Motor neuron (in vitro differentiated cells): ENCODE results near the gene FADS6. TPM values are rescaled to one million over a fixed set of nuclear protein-coding genes. Genes with fewer than 3 reads are reported as not detected.

Experiments
- ATAC-seq, 8 experiments: fragments of 200-7000 bp; cut with Tn5 transposase; replicated peaks in 6 of 8; 2 replicates each; pipeline ENCODE4 v1.8.0; 2021; ENCODE audit warnings: mild to moderate bottlenecking in 8 of 8, moderate library complexity in 8 of 8
- H3K27ac ChIP-seq, 2 donors: fragments of 250-450 bp; sonication (Bioruptor Pico); 2 replicates each; pipeline ENCODE4 v1.9.0; 2021; ENCODE audit warnings: antibody characterized with exemption in 2 of 2, mild to moderate bottlenecking in 2 of 2, moderate library complexity in 1 of 2
- H3K4me1 ChIP-seq, 2 donors: fragments of 250-450 bp; sonication (Bioruptor Pico); replicated peaks in 1 of 2; 2 replicates each; pipeline ENCODE4 v1.6.1; 2021; ENCODE audit warnings: antibody characterized with exemption in 2 of 2, mild to moderate bottlenecking in 2 of 2, moderate library complexity in 1 of 2
- H3K4me3 ChIP-seq, 5 donors: fragments of 250-450 bp; sonication (Bioruptor Pico); 2 replicates each; pipeline ENCODE4 v1.9.0; 2021; ENCODE audit warnings: antibody characterized with exemption in 5 of 5, mild to moderate bottlenecking in 5 of 5, moderate library complexity in 4 of 5
- WGBS, 10 experiments: fragments of 450-650 bp; shearing (Covaris generic); methylation state at CpG; one replicate each; pipeline ENCODE4 v1.0.0; 2022; 5-methylcytosine and 5-hydroxymethylcytosine counted together
- in situ Hi-C, 9 experiments: fragments of 400-800 bp; cut with MboI; loops; one replicate each; pipeline ENCODE4 v1.15.0; 2021; ENCODE audit warnings: low sequenced_read_pairs in 9 of 9, low pct_unique_long_range_greater_than_20kb in 2 of 9; ENCODE audit not compliant: unreplicated experiment in 9 of 9
- total RNA-seq, 8 experiments: library from RNA; unstranded; fragments of 300-600 nt; gene quantifications; 2 replicates each; pipeline versions ENCODE4 v1.2.3 to v1.2.4, GENCODE V29; 2022

The FADS6 gene
- total RNA-seq, 8 experiments from 2014 or later, result 0.11 to 0.85 (median 0.25) TPM; not detected in 2

DNA sequence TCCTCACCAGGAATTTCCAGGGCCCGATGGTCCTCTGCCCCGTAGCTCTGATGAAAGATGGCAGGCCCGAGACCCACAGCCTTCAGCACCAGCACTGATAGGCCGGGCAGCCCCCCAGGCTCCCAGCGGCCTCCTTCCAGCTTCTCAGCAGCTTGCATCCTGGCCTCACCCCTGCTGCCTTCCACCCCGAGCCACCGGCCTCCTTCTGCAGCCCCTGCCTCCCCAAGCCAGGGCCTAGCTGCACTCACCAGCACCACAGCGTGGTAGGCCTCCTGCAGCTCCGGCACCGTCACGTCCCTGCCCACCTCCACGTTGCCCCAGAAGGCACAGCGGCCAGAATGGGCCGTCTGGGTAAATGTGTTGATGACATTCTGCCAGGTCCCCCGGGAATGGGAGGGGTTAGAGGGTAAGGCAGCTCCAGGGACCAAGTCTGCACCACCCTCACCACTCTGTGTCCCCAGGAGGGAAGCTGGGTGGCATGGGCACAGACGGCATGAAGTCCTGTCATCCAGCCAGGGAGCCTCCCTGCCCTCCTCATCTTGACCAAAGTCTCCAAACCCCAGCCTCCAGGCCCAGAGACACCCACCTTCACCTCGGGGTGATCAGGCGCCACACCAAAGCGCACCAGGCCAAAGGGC, 27.1 kb downstream of the FADS6 start:
- peaks cover 7 to 10% of the 10 kb centered on the region in 2 donors for H3K4me1 ChIP-seq
- no peak overlapping the region for H3K27ac ChIP-seq
- WGBS, 10 experiments, result 78 to 80% methylated on average over 3 to 7 of the region's 19 CpGs; no CpG with 5 or more reads in 8 of the 10 experiments
- in situ Hi-C loops, result loop anchor here in 3 of 9 experiments (10.0 to 25.0 kb wide), 2 partner anchors 72 to 104 kb away; no protein-coding TSS in a partner anchor
- no peak overlapping the region for H3K4me3 ChIP-seq
- ATAC-seq, result no peak

DNA sequence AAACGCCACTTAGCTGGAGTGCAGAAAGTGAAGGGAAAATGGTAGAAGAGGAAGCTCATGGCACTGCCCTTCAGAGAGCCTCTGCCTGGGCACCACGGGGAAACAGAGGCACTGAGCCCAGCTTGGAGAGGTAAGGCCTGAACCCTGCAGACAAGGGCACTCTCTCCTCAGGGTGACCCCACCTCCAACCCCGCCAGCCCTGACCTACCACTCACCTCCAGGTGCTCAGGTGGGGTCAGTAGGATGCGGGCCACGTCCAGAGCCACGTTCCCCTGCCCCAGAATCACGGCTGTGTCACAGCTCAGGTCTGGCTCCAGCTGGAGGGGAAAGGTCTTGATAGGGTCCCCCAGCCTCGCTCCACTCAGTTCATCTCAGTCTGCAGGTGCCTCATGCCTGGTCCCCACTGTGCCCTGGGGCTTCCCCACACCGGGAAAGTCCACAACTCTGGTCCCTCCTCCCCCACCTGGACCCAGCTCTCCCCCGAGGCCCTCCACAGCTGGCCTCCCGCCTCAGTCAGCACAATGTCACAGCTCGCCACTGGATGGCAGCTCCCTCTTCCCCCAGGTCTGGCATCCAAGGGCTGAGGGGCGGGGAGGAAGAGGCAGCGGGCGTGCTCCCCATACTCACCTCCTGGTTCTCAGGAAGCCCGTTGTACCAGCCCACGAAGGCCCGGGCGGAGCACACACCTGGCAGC, 27.8 kb downstream of the FADS6 start:
- peak in 1 of 8 experiments; percentile 3 for ATAC-seq
- 0 to 100% (median 67%) methylated on average over 1 to 4 of the region's 19 CpGs; no CpG with 5 or more reads in 3 of the 10 experiments for WGBS, 10 experiments
- no peak overlapping the region for H3K4me3 ChIP-seq
- H3K27ac ChIP-seq, result no peak overlapping the region
- peaks cover 7 to 16% of the 10 kb centered on the region in 2 donors for H3K4me1 ChIP-seq
- in situ Hi-C loops, result loop anchor here in 3 of 9 experiments (10.0 to 25.0 kb wide), 2 partner anchors 71 to 103 kb away; no protein-coding TSS in a partner anchor

DNA sequence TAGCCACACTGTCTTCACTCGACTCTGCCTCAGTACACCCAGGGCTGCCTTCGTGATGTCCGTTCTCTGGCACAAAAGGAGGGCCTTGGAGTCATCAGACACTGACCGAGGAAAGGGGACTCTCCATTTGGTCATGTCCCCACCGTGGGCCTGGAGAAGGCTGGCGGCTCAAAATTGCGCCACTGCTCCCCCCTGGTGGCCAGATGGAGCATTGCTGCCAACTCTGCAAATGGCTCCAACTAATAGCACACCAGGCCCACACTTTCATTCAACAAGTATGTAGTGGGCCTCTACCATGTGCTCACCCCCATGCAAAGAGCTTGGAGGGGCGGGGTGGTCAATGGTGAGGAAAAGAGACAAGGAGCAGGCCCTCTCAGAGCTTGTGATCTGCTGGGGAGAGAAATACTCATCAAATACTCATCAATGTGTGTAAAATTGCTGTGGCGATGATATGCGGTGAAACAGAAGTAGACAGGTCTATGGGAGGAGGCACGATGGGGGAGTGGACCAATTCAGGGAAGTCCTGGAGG, 28.5 kb downstream of the FADS6 start:
- in situ Hi-C loops, result loop anchor here in 4 of 9 experiments (5.0 to 25.0 kb wide), 3 partner anchors 70 to 103 kb away; no protein-coding TSS in a partner anchor
- 0 to 63% (median 45%) methylated on average over 1 to 4 of the region's 11 CpGs; no CpG with 5 or more reads in 2 of the 10 experiments for WGBS, 10 experiments
- no peak overlapping the region for H3K27ac ChIP-seq
- peaks cover 7 to 20% of the 10 kb centered on the region in 2 donors for H3K4me1 ChIP-seq
- ATAC-seq, result peak; percentile 50 to 73 (median 61)
- H3K4me3 ChIP-seq, result no peak overlapping the region

DNA sequence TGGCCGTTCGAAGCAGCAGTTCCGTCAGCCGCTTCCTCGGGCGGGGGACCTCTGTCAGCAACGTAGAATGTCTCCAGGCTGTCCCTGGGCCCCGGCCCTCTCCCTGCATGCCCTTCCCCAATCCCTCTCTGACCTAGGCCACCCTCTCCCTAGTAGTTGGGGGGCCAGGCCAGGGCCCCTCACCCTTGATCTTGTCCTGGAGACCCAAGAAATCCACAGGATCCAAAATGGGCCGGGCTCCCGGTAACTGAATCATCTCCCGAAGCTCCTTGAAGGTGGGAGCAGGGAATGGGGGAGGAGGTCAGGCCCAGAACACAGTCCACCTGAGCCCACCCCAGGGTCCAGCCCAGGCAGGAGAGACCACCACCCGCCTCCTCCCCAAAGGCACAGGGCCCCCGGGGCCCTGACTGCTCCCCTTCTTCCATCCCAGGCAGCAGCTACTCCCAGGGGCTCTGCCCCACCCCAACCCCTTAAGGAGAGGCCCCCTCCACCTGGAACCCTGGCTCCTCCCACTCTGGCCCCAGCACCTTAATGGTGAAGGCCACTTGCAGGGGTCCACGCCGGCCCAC, 29.1 kb downstream of the FADS6 start:
- no peak overlapping the region for H3K27ac ChIP-seq
- 40 to 100% (median 95%) methylated on average over 1 to 2 of the region's 15 CpGs; no CpG with 5 or more reads in 6 of the 10 experiments for WGBS, 10 experiments
- in situ Hi-C loops, result loop anchor here in 4 of 9 experiments (5.0 to 25.0 kb wide), 3 partner anchors 70 to 102 kb away; no protein-coding TSS in a partner anchor
- ATAC-seq, result peak in 1 of 8 experiments; percentile 4
- no peak overlapping the region for H3K4me3 ChIP-seq
- H3K4me1 ChIP-seq, result peaks cover 7 to 23% of the 10 kb centered on the region in 2 donors

DNA sequence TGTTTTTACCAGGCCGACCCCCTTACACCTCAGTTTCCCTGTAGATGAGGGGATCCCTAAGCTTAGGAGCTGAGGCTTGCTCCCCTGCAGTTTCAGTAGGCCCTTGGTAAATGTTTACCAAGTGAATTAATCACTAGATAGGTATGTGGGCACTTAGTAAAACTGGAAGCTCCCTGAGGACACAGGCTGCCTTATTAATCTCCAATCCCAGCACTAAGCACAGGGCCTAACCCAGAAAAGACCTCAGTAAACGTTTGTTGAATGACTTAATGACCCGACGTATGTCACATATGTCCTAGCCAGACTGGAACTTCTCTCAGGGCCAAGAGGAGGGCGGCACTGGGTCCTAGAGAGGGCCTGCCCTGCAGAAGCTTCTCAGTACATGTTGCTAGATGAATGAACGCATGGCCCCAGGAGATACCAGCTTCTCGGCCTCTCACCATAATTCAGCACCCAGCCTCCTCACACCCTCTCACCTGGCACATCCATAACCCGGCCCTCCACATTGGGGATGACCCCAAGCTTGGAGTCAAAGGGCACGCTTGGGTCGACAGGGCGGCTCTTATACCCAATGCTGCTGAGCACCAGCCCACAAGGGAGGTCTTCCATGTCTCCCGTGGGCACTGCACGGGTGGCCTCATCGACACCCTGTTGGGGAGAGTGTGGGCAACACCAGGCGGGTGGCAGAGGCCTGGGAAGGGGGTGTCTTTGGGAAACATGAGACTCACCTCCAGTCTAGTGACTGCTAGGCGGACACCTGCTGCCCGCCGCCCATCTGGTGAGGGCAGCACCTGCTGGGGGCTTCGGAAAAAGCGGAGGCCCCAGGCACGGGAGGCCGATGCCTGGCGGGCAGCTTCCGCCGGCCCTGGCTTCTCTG, 29.8 kb downstream of the FADS6 start:
- peaks cover 7 to 25% of the 10 kb centered on the region in 2 donors for H3K4me1 ChIP-seq
- H3K4me3 ChIP-seq, result no peak overlapping the region
- WGBS, 10 experiments, result 71 to 100% (median 86%) methylated on average over 1 to 16 of the region's 25 CpGs; no CpG with 5 or more reads in 4 of the 10 experiments
- no peak for ATAC-seq
- H3K27ac ChIP-seq, result no peak overlapping the region
- in situ Hi-C loops, result loop anchor here in 4 of 9 experiments (5.0 to 25.0 kb wide), 3 partner anchors 69 to 101 kb away; no protein-coding TSS in a partner anchor

DNA sequence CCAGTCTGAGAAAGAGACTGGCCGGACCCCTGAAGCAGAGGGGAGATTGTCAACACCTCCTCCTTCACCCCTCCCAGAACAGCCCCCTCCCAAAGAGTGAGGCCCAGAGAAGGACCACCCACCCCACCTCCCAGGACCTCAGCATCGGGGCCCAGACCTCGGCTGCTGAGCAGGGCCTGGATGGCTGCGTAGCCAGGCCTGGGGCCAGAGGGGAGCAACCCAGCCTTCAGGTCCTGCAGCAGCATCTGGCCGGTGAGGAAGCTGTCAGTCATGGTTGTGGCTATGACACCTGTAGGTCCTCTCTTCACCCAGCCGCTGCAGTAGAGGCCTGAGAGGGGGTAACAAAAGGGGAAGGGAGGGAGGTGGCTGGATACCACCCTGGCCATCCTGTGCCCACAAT, 30.5 kb downstream of the FADS6 start:
- peaks cover 7 to 25% of the 10 kb centered on the region in 2 donors for H3K4me1 ChIP-seq
- in situ Hi-C loops, result loop anchor here in 4 of 9 experiments (5.0 to 25.0 kb wide), 3 partner anchors 68 to 101 kb away; no protein-coding TSS in a partner anchor
- whole genome bisulfite sequencing, 10 experiments, result 100% methylated on average over 1 to 2 of the region's 6 CpGs; no CpG with 5 or more reads in 8 of the 10 experiments
- no peak for ATAC-seq
- no peak overlapping the region for H3K27ac ChIP-seq
- H3K4me3 ChIP-seq, result no peak overlapping the region

DNA sequence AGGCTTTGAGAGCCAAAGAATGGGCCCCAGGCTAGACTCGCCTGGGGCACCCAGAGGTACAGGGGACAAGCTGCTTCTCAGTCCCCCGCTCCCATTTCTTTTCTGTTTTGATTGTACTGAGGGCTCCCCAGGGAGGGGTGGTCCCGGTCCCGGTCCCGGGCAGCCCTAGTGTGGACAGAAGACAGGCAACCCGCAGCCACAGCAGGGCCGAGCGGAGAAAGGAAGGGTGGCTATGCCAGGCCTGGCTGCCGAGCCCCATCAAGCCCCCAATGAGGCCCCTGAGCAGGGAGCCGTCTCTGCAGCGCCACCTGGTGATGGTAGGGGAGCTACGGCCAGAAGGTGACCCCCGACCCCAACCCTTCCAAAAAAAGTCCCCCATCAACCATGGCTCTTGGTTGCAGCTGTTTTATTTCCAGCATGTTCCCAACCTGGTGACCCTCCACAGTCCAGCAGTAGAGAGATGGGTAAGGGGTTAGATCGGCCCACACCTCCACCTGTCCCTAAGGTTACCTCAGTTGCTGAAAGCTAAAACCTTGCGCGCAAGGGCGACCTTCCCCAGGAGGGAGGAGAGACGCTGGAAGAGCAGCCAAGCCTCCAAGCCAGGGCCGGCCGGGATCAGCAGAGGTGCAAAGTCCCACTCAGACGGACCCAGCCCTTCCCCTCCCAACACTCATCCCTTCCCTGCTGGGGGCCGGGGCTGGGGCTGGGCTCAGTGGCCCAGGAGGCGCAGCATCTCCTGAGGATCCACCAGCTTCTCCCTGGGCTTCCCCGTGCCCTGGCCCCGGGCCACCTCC, 31.1 kb downstream of the FADS6 start:
- H3K27ac ChIP-seq, result no peak overlapping the region
- in situ Hi-C loops, result loop anchor here in 4 of 9 experiments (5.0 to 25.0 kb wide), 3 partner anchors 68 to 100 kb away; no protein-coding TSS in a partner anchor
- peaks cover 7 to 25% of the 10 kb centered on the region in 2 donors for H3K4me1 ChIP-seq
- 11 to 80% (median 51%) methylated on average over 1 to 6 of the region's 25 CpGs; no CpG with 5 or more reads in 7 of the 10 experiments for WGBS, 10 experiments
- peak; percentile 19 to 56 (median 28) for ATAC-seq
- H3K4me3 ChIP-seq, result no peak overlapping the region

DNA sequence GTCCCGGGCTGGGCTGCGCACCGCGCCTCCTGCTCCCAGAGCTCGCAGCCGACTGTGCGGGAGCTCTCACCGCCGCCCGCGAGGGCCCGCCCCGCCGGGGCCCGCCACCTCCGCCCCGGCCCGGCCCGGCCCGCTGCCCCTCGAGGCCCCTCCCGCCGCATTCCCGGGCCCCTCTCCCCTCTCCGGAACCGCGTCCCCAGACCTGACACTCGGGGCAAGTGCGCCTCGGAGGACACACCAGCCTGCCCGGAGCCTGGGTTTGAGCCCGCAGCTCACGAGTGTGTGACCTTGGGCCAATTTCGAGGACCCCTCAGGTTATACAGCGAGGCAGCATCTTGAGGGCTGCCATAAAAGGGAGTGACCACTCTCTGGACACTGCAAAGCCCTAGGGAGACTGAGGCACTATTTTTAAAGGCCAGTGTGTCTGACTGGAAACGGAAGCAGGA, 31.7 kb downstream of the FADS6 start:
- no peak overlapping the region for H3K4me3 ChIP-seq
- no peak overlapping the region for H3K27ac ChIP-seq
- H3K4me1 ChIP-seq, result peaks cover 7 to 25% of the 10 kb centered on the region in 2 donors
- in situ Hi-C loops, result loop anchor here in 4 of 9 experiments (5.0 to 25.0 kb wide), 3 partner anchors 67 to 99 kb away; no protein-coding TSS in a partner anchor
- ATAC-seq, result peak in 3 of 8 experiments; percentile 7 to 37 (median 17)
- 20 to 40% methylated on average over 1 of the region's 36 CpGs; no CpG with 5 or more reads in 8 of the 10 experiments for WGBS, 10 experiments

DNA sequence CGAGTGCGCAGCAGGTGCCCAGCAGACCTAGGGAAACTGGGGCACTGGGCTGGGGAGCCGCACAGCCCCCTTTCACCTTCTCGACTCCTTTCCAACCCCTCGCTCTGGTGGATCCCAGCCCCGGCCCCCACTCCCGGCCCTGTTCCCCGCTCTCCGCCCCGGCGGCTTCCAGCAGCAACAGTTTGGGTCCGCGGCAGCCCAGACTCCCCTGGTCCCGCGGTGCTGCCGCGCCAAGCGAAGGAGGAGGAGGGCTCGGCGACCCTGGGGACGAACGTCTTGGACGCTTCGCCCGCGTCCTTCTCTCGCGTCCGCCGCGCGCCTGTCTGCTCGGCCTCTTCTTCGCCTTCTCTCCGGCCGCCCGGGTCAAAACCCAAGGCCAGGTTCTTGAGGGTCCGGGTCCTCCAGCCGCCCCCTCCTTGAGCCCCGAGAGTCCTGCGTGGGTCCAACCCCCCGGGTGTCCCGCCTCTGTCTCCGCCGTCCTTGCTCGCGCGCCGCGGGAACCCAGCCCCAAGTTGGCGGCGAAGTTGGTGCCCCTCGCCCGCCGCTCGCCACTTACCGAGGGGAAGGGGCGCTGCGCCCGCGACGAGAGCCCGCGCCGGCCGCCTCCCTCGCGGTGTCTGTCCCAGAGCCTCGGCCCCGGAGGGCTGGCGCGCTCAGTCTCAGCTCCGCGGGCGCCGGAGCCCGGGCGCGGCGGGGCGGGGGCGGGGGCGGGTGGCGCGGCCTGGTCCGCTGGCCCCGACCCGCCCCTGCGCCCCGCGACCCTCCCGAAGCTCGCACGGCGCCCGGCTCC, 32.4 kb downstream of the FADS6 start:
- peak in 1 of 8 experiments; percentile 4 for ATAC-seq
- WGBS, 10 experiments, result no CpG with 5 or more reads among the region's 96 CpGs
- Histone ChIP-seq H3K4me1 (peaks cover 7 to 25% of the 10 kb centered on the region in 2 donors), H3K4me3 (peak overlapping the region in 1 of 5 donors; percentile 20), H3K27ac (no peak overlapping the region)
- in situ Hi-C loops, result loop anchor here in 4 of 9 experiments (5.0 to 25.0 kb wide), 3 partner anchors 66 to 99 kb away; no protein-coding TSS in a partner anchor

DNA sequence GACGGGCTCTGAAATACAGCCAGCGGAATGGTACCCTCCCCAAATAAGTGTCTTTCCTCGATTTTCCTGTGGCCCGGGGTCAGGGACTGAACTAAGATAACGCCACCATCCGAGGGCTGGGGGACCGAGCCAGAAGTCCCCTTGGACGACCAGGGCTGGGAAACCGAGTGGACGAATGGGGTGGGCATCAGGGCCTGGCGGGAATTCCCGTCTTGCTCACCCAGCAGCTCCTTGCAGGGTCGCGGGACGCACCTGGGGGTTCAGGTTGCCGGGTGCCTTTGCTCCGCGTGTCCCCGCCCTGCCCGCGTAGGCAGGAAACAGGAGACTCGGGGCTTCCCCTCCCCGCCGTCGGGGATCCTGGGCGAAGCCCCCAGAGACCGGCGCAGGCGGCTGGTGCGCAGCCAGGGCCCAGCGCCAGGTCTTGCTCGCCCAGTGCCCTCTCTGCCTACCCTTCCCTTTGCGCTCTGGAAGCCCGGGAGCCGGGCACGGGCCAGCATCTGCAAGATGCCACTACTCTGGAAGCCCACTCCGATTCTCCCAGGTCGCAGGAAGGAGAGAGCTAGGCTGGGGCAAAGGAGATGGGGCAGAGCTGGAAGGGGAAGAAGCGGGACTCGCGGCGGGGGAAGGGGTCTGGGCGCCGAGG, 33.1 kb downstream of the FADS6 start:
- Histone ChIP-seq H3K27ac (no peak overlapping the region), H3K4me3 (peak overlapping the region in 1 of 5 donors; percentile 20), H3K4me1 (peaks cover 7 to 25% of the 10 kb centered on the region in 2 donors)
- 0 to 18% (median 8%) methylated on average over 1 to 11 of the region's 44 CpGs; no CpG with 5 or more reads in 7 of the 10 experiments for WGBS, 10 experiments
- no peak for ATAC-seq
- in situ Hi-C loops, result loop anchor here in 4 of 9 experiments (5.0 to 25.0 kb wide), 3 partner anchors 66 to 98 kb away; no protein-coding TSS in a partner anchor
